Stimulated activated CD8-positive, alpha-beta memory T cell treated with anti-CD3 and anti-CD28 coated beads, Interleukin-15, amount 100 ng/mL, for 48 hours (primary cell): Measurements from ENCODE around the gene TMOD2.
"Not testable (repeated sequence)": the region's sequence is repeated elsewhere in the genome, so short reads cannot be mapped to it uniquely, and the experiment has no call there.

Source experiments
- DNase-seq, 2 donors: peaks; one replicate each; pipeline ENCODE4 v3.0.0-alpha.2; 2020; ENCODE audit warnings: low read depth in 2 of 2

TMOD2 gene

GRCh38 chr15:51774916-51775315 is 23.5 kb downstream of the TMOD2 start:
- no peak for DNase-seq

DNA sequence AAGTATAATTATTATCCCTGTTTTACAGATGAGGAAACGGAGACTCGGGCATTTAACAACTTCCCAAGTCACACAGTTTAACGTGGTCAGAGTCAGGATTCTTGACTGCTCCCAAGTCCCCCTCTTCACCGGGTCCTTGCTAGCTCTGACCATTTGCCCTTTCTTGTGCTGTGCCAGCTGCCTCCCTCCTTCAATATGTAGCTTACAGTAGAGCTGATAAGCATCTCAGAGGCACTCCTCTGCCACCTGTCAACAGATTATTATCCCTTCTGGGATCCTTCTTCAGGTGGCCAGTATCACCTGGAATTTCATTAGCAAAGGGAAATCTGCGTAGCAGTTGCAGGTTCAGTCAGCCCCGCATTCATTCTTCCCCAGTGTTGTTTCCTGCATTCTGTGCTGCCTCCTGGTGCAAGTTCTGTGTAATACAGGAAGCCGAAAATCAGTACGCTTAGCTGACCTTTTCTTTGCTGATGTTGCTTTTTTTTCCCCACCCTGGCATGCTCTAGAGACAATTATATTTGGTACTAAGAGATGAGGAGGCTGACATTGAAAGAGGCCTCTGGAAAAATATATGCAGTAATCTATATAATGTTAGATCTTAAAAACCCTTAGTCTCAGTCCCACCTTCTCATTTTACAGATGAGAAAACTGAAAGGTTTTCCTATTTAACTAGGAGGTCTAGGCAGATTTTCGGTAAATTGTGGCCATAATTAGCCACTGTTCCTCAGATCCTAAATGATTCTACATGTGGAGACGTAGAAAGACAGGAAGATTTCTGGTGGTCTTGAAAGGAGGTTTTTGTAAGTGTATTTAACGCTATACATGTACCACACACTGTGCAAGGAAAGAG is 24.8 kb downstream of the TMOD2 start:
- no peak for DNase-seq

- peak in 1 of 2 donors; percentile 20 for DNase-seq
These were observed 25.7 kb downstream of the TMOD2 start for GRCh38 chr15:51776952-51777569.

DNA sequence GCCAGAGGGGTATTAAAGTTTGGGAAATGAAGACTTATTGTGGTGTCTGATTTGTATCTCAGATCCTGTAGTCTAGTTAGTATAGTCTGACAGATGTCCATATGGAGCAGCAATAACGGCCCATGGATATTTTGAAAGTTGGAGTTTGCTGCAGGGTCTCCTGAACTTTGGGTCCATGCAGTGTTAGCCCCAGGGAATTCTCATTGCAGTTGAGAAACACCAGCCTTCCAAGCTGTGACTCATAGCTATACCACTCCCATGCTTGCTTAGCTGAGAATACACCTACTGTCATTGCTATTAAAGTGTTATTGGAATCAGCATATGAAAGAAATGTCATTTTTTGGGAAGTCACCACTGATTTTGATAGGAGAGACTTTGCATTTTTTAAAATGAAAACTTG is 29.2 kb downstream of the TMOD2 start:
- no peak for DNase-seq

- DNase-seq: no peak
These were observed 30.1 kb downstream of the TMOD2 start for GRCh38 chr15:51781506-51781905.

DNA sequence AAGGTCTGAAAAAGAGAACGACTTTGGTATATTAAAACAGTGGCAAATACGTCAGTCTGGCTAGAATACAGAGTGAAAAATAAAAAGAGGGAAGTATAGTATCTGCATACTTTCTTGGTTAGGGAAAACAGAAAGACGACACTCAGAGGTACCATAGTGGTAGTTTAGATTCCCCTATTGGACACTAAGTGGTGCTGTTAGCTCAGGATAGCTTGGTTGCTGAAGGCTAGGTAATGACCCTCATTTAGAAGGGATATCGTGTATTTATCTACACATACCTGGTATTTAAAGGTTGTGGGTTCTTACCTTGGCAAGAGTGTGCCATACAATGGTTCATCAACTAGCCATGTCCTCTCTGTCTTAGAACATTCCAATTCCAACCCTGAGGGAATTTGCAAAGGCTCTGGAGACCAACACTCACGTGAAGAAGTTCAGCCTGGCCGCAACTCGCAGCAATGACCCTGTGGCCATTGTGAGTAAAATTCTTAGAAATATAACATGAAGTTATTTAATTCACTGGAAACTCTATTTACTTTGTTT is 31.0 kb downstream of the TMOD2 start:
- DNase-seq: no peak

DNA sequence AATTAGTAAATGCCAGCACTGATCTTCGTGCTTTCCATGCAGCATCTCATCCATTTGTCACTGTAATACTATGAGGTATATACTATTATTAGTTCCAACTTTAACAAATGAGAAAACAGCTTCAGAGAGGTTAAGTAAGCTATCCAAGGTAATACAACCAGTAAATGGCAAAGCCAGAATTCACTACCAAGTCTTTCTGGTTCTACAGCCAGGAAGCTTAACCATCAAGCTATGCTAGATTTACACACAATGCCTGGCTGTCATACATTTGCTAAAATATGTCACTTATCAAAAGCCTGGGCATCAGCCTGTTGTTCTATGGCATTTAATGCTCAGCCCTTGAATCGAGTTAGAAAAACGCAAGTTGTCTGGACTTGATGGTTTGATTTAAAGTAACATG is 32.6 kb downstream of the TMOD2 start:
- no peak for DNase-seq

GRCh38 chr15:51787130-51787529 is 35.7 kb downstream of the TMOD2 start:
- not testable (repeated sequence) for DNase-seq

DNA sequence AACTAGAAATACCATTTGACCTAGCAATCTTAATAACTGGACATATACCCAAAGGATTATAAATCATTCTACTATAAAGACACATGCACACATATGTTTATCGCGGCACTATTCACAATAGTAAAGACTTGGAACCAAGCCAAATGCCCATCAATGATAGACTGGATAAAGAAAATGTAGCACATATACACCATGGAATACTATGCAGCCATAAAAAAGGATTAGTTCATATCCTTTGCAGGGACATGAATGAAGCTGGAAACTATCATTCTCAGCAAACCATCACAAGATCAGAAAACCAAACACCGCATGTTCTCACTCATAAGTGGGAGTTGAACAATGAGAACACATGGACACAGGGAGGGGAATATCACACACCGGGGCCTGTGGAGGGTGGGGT is 41.1 kb downstream of the TMOD2 start:
- DNase-seq: not testable (repeated sequence)

DNA sequence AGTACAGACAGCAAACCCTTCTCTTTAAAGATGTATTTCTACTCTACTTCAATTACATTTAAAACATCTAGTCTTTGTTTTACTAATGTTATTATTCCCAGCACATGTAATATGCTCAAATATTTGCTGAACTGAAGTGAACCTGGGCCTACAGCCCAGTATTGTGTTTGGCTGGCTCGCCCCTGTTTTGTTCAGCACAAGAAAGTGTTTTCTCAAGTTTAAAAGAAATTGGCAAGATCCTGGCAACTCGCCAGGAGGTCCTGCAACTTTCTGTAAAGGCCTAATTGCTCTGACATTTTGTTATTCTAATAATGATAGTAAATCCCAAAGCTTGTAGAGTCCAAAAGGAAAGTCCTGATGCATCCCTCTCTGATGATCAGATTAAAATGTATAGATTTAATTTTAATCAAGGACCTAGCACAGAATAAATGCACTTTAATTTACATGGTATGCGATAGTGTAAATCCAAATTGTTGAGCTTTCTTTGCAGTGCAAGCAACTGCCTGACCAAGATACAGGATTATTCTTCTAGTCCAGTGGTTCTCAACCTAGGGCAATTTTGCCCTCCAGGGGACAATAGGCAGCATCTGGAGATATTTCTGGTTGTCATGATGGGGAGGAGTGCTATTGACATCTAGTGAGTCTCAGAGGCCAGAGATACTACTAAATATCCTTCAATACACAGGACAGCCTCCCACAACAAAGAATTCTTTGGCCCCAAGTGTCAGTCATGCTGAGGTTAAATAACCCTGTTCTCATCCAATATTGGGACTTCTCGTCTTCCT is 42.3 kb downstream of the TMOD2 start:
- DNase-seq: no peak

- DNase-seq: no peak
These were observed 45.5 kb downstream of the TMOD2 start for GRCh38 chr15:51796847-51797401.

- no peak for DNase-seq
These were observed 46.9 kb downstream of the TMOD2 start for GRCh38 chr15:51798281-51798680.

DNA sequence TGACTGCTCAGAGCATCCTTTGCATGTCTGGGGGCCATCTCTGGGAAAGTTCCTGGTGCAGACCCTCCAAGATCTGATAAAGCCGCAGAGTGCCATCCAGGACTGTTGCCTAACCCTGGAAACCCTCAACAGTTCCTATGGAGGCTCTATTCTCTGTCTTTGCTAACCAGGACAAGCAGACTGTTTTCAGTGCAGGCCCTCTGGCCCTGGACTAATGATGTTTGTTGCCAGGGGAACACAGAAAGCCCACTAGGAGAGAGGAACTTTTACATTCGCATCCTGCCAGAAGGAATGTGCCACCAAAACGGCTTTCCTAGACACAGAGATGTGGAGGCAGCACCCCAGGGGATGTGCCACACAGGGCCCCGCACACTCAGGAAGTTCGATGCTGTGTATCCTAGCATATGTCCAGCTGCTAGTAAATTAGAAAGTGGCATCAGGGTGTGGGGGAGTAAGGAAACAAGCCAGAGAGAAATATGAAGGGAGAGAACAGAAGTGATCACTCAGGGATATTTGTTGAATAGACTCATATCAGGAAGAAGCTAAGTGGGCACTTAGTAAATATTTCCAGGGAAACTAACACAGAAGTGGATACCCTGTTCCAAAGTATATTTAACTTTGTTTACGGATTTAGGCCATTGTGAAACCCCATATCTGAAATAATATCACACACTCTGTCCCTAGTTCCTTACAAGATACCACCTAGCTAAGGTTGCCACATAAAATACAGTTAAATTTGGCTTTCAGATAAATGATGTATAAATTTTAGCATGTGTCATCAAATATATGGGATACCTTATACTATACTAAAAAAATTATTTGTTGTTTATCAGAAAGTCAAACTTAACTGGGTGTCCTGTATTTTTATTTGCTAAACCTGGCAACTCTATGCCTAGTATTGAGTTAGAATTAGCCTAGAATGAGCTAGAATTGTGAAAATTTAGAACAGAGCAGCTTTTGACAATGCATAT is 48.2 kb downstream of the TMOD2 start:
- DNase-seq: no peak

GRCh38 chr15:51801391-51801835 is 50.0 kb downstream of the TMOD2 start:
- no peak for DNase-seq

GRCh38 chr15:51802593-51802992 is 51.2 kb downstream of the TMOD2 start:
- no peak for DNase-seq

- no peak for DNase-seq
These were observed 52.6 kb downstream of the TMOD2 start for GRCh38 chr15:51803965-51804364.

- no peak for DNase-seq
These were observed 54.7 kb downstream of the TMOD2 start for GRCh38 chr15:51806123-51806522.

DNA sequence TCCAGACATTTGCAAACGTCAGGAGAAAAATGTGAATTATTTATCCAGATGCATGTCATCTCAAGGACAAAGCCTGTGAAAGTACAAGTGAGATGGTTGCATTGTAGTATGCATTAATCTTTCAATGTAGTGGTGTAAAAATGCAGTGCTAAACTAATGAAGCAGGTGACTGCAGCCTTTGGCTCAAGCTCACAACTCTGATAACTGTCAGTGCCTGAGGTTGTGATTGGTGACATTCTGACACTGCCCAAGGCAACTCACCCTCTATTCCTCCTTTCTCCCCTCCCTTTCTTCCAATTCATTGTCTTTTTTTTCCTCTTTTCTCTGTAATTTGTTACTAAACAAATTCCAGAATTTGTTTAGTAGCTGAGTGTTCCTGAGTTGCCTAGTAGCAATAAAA is 58.1 kb downstream of the TMOD2 start:
- DNase-seq: no peak

GRCh38 chr15:51812598-51812997 is 61.2 kb downstream of the TMOD2 start:
- no peak for DNase-seq

- no peak for DNase-seq
These were observed 63.2 kb downstream of the TMOD2 start for GRCh38 chr15:51814606-51815005.

DNA sequence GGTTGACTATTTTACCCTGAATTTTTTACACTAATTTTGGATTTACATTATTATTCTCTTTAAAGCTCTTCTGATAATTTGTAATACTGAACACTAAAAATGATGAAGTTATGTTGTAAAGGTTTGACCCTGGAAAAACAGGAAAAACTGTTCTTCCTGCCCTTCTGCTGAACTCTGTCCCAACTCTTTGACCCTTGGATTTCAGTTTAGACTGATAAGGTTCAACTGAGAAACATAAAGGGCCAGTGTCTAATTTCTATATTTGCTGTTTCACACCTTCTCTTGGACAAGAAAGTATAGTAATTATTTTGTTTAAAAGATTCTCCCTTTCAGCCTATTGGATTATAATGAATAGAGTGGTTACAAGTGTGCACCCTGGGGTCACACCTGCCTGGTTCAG is 65.2 kb downstream of the TMOD2 start:
- DNase-seq: no peak
